Loucy (cell line): Measurements from ENCODE around the gene MYPOP.

Source experiments
- H2AFZ ChIP-seq: fragments of 200-600 bp; sonication (generic); 2 replicates; pipeline ENCODE4 v1.6.0; 2016; ENCODE audit warnings: antibody characterized with exemption, mild to moderate bottlenecking, low read length, moderate library complexity
- H3F3A ChIP-seq: fragments of 200-600 bp; 2 replicates; pipeline ENCODE4 v1.6.0; 2016; ENCODE audit warnings: antibody characterized with exemption, low read depth, mild to moderate bottlenecking
- H3K27me3 ChIP-seq: fragments of 200-600 bp; sonication (generic); 2 replicates; pipeline ENCODE4 v1.6.1; 2014; ENCODE audit warnings: low read length, mild to moderate bottlenecking; ENCODE audit not compliant: insufficient read depth, poor library complexity, severe bottlenecking
- H3K36me3 ChIP-seq: fragments of 200-600 bp; sonication (generic); 2 replicates; pipeline ENCODE4 v1.6.1; 2016; ENCODE audit warnings: low read length; ENCODE audit not compliant: insufficient read depth
- H3K4me1 ChIP-seq: fragments of 200-600 bp; sonication (generic); 2 replicates; pipeline ENCODE4 v1.5.1; 2014; ENCODE audit warnings: low read length, mild to moderate bottlenecking; ENCODE audit not compliant: insufficient read depth, poor library complexity, severe bottlenecking
- H3K4me2 ChIP-seq: fragments of 200-600 bp; sonication (generic); 2 replicates; pipeline ENCODE4 v1.6.0; 2014; ENCODE audit warnings: antibody characterized with exemption, low read length, low read depth, mild to moderate bottlenecking; ENCODE audit not compliant: poor library complexity, severe bottlenecking
- H3K4me3 ChIP-seq: fragments of 200-600 bp; sonication (generic); 2 replicates; pipeline ENCODE4 v1.5.1; 2014; ENCODE audit warnings: low read length, mild to moderate bottlenecking, mixed read lengths; ENCODE audit not compliant: poor library complexity, severe bottlenecking
- H3K79me2 ChIP-seq: fragments of 200-600 bp; sonication (generic); 2 replicates; pipeline ENCODE4 v1.6.1; 2014; ENCODE audit warnings: low read length; ENCODE audit not compliant: insufficient read depth
- H3K9ac ChIP-seq: fragments of 200-600 bp; sonication (generic); 2 replicates; pipeline ENCODE4 v1.6.0; 2014; ENCODE audit warnings: mild to moderate bottlenecking, low read depth, low read length, moderate library complexity; ENCODE audit not compliant: poor library complexity, severe bottlenecking
- H3K9me2 ChIP-seq: fragments of 200-600 bp; sonication (generic); replicated peaks from 2 replicates; pipeline ENCODE4 v1.6.1; 2016; ENCODE audit warnings: low read depth, low read length, mixed read lengths
- H3K9me3 ChIP-seq: fragments of 200-600 bp; sonication (generic); 2 replicates; pipeline ENCODE4 v1.6.1; 2014; ENCODE audit warnings: mild to moderate bottlenecking, antibody characterized with exemption, low read length, low read depth; ENCODE audit not compliant: insufficient read depth
- H4K20me1 ChIP-seq: fragments of 200-600 bp; sonication (generic); 2 replicates; pipeline ENCODE4 v1.6.0; 2014; ENCODE audit warnings: antibody characterized with exemption, low read length, mild to moderate bottlenecking; ENCODE audit not compliant: insufficient read depth, poor library complexity, severe bottlenecking
- EZH2phosphoT487 ChIP-seq: fragments of 200-600 bp; IDR thresholded peaks from 2 replicates; pipeline ENCODE4 v1.6.1; 2018; ENCODE audit warnings: antibody characterized with exemption, mild to moderate bottlenecking, moderate library complexity, borderline replicate concordance
- TF ChIP-seq, protein P1 (sequence below): fragments of 200-600 bp; sonication (generic); conservative IDR thresholded peaks from 2 replicates; pipeline ENCODE4 v1.5.1; 2014; ENCODE audit warnings: mild to moderate bottlenecking, antibody characterized with exemption, low read length

MYPOP gene

DNA sequence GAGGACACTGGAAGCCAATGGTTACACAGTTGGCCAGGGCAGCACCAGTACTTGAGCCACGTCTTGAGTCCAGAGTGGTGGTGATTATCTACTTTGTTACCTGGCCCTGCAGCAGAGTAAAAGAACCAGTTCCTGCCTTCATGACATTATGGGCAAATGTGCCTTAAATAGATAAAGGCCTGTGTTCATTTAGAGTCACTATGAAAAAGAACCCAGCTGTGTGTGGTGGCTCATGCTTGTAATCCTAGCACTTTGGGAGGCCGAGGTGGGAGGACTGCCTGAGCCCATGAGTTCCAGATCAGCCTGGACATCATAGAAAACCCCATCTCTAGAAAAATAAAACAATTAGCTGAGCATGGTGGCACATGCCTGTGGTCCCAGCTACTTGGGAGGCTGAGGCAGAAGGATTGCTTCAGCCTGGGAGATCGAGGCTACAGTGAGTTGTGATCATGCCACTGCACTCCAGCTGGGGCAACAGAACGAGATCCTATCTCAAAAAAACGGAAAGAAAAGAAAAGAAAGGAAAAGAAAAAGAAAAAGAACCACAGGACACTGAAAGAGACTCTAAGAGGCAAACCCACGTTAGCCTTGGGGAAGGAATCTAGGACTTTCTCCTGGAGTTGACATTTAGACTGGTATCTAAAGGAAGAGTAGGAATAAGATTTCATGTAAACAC lies 13.1 kb downstream of the MYPOP start:
- Histone ChIP-seq H2AFZ (no peak overlapping the region), H4K20me1 (peaks cover 10% of the 10 kb centered on the region), H3K79me2 (peaks cover 12% of the 10 kb centered on the region), H3F3A (no peaks in the 10 kb centered on the region), H3K9me2 (no peaks in the 10 kb centered on the region), H3K9me3 (no peaks in the 10 kb centered on the region), H3K4me2 (no peak overlapping the region), H3K4me1 (peaks cover 6% of the 10 kb centered on the region), H3K4me3 (no peak overlapping the region), H3K27me3 (no peaks in the 10 kb centered on the region), H3K9ac (no peak overlapping the region), H3K36me3 (no peaks in the 10 kb centered on the region)
- no peak for TF ChIP-seq EZH2phosphoT487
- TF ChIP-seq, protein P1, sequence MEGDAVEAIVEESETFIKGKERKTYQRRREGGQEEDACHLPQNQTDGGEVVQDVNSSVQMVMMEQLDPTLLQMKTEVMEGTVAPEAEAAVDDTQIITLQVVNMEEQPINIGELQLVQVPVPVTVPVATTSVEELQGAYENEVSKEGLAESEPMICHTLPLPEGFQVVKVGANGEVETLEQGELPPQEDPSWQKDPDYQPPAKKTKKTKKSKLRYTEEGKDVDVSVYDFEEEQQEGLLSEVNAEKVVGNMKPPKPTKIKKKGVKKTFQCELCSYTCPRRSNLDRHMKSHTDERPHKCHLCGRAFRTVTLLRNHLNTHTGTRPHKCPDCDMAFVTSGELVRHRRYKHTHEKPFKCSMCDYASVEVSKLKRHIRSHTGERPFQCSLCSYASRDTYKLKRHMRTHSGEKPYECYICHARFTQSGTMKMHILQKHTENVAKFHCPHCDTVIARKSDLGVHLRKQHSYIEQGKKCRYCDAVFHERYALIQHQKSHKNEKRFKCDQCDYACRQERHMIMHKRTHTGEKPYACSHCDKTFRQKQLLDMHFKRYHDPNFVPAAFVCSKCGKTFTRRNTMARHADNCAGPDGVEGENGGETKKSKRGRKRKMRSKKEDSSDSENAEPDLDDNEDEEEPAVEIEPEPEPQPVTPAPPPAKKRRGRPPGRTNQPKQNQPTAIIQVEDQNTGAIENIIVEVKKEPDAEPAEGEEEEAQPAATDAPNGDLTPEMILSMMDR: no peak

DNA sequence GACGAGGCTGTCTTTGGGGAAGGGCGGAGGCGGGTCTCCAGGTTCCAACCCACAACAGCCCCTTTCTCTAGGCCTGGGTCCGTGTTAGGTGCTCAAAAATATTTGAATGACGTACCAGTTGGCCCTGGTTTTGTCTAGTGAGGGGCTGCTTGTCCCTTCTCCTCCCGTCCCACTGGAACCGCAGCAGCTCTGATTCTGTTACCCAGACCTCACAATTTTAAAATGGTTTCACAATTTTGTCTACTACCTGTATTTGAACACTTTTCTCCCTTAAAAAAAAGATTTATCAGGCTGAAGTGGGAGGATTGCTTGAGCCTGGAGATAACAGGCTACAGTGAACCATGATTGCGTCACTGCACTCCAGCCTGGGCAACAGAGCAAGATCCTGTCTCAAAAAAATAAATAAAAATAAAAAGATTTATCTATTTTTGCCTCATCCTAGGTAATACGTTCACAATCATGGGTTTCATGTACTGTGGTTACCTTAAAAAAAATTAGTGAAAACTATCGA lies 15.2 kb downstream of the MYPOP start:
- H3K27me3 ChIP-seq: no peaks in the 10 kb centered on the region
- peaks cover 21% of the 10 kb centered on the region for H3K4me1 ChIP-seq
- no peaks in the 10 kb centered on the region for H3K9me3 ChIP-seq
- H2AFZ ChIP-seq: peak overlapping the region; percentile 88
- peaks cover 27% of the 10 kb centered on the region for H4K20me1 ChIP-seq
- H3K9ac ChIP-seq: peak overlapping the region; percentile 89
- H3K36me3 ChIP-seq: no peaks in the 10 kb centered on the region
- H3K9me2 ChIP-seq: no peaks in the 10 kb centered on the region
- no peaks in the 10 kb centered on the region for H3F3A ChIP-seq
- peak overlapping the region; percentile 90 for H3K4me2 ChIP-seq
- peak overlapping the region; percentile 84 for H3K4me3 ChIP-seq
- no peak for TF ChIP-seq EZH2phosphoT487
- TF ChIP-seq, protein P1: no peak
- peaks cover 28% of the 10 kb centered on the region for H3K79me2 ChIP-seq

DNA sequence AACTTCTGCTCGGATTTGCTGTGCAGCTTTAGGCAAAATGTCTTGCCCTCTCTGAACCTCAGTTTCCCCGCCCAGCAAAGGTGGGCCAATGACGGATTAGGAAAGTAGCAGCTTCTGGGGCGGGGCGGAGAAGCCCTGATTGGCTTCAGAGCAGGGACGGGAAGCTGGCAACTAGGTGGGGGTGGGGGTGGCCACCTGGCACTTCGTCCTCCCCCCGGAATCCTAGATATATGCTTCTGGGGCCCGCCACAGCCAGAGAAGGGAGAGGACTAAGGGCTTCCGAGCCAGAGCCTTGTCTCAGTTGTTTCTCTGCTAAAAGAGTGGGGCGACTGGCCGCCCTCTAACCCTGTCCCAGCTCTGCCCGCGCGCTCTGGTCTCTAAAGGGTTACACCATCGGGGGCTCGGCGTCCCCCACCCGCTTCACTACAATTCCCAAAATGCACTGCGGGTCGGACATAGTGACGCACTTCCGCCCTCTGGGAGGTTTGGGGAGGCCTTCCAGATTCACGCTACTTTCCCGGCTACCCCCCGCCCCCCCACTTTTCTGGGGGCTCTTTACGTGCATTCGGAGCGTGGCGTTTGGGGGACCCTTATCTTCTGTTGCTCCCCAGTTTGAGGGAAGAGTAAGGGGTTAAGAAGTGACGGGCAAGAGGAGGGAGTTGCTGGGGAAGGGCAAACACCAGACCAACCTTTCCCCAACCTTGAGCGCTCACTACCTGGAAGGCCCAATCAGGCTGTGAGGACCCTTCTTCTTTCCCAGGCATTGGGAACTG lies 15.8 kb downstream of the MYPOP start:
- Histone ChIP-seq H3K79me2 (peaks cover 28% of the 10 kb centered on the region), H3K4me3 (peak overlapping the region; percentile 84), H3K36me3 (no peaks in the 10 kb centered on the region), H3K4me1 (peaks cover 21% of the 10 kb centered on the region), H4K20me1 (peaks cover 27% of the 10 kb centered on the region), H3F3A (no peaks in the 10 kb centered on the region), H3K9ac (peak overlapping the region; percentile 89), H3K27me3 (no peaks in the 10 kb centered on the region), H3K9me2 (no peaks in the 10 kb centered on the region), H2AFZ (peak overlapping the region; percentile 88), H3K9me3 (no peaks in the 10 kb centered on the region), H3K4me2 (peak overlapping the region; percentile 90)
- TF ChIP-seq, protein P1: no peak
- no peak for TF ChIP-seq EZH2phosphoT487
